ENCODE data around the gene MRPS15.

MRPS15 gene

DNA sequence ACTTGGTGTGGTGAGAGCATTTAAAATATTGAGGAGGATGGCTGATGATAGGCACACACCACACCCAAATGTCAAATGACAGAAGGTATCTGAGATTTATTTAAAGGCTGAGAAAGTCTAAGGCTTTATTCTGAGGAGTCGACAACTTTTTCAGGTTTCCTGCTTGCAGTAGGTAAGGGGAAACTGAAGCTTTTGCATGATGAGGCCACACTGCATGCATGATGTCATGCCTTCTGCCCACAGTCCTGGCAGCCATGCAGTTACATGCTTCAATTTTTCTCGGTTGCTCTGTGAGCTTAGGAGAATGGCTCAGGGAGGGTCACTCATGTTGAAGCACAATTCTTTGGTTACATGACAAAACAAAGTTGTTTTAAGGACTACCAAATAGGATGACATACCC lies 20.9 kb downstream of the MRPS15 start:
- H3K27ac ChIP-seq, result no peak overlapping the region
- no peak for TF ChIP-seq ZFX (IDR thresholded peaks at IDR 0.05; ENCODE audit: borderline replicate concordance)
- TF ChIP-seq, protein P1, sequence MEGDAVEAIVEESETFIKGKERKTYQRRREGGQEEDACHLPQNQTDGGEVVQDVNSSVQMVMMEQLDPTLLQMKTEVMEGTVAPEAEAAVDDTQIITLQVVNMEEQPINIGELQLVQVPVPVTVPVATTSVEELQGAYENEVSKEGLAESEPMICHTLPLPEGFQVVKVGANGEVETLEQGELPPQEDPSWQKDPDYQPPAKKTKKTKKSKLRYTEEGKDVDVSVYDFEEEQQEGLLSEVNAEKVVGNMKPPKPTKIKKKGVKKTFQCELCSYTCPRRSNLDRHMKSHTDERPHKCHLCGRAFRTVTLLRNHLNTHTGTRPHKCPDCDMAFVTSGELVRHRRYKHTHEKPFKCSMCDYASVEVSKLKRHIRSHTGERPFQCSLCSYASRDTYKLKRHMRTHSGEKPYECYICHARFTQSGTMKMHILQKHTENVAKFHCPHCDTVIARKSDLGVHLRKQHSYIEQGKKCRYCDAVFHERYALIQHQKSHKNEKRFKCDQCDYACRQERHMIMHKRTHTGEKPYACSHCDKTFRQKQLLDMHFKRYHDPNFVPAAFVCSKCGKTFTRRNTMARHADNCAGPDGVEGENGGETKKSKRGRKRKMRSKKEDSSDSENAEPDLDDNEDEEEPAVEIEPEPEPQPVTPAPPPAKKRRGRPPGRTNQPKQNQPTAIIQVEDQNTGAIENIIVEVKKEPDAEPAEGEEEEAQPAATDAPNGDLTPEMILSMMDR (IDR thresholded peaks at IDR 0.05), result no peak

DNA sequence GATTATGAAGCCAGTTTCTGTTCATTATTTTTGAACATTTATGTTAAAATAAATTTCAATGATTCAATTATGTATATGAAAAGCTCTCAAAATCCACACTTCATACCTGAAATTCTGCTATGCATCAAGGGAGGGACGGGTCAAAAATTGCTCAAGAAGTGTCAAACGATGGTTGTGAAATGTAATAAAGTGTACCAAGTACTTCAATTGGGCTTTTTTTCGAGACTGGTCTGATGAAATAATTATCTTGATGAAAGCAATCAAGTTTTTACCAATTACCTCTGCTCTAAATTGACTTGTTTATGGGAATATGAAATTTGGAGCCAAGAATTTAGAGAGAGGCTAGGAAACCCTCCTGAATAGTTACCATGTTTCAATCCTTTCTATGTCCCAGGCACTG lies 21.8 kb downstream of the MRPS15 start:
- no peak overlapping the region for H3K27ac ChIP-seq
- TF ChIP-seq, protein P1 (IDR thresholded peaks at IDR 0.05), result no peak
- TF ChIP-seq ZFX (IDR thresholded peaks at IDR 0.05; ENCODE audit: borderline replicate concordance), result no peak

DNA sequence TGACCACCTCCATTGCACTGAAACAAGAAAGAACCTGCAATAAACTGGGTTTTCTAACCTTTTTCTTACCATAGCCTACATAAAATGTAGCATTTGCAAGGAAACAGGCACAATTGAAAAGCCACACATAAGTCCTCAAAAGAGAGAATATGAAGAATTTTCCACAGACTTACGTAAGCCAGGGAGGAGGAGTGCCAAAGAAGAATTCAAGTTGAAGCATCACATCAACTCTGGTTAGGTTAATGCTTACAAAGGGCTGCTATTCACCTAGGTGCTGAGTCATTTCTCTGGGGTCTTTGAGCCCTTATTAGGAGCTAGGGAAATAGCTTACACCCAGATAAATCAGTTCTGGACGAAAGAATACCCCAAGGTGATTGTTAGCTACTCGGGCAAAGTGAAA lies 23.5 kb downstream of the MRPS15 start:
- H3K27ac ChIP-seq, result no peak overlapping the region
- no peak for TF ChIP-seq ZFX (IDR thresholded peaks at IDR 0.05; ENCODE audit: borderline replicate concordance)
- TF ChIP-seq, protein P1 (IDR thresholded peaks at IDR 0.05), result no peak

DNA sequence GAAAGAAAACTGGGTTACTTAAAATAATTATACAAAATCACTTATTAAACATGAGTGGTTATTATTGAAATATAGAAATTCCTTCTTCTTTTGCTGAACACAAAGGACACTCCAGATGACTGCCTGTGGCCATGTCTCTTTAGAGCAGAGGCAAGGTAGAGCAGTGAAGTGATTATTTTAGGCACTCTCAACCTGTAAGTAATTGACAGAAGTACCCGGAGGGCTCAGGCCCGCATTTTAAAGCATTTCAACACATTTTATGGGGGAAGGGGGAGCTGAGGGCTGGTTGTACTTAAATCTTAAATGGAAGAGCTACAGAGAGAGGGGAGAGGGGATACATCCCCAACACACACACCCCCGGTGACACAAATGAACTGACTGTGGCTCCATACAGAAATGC lies 24.1 kb downstream of the MRPS15 start:
- TF ChIP-seq, protein P1 (IDR thresholded peaks at IDR 0.05), result no peak
- H3K27ac ChIP-seq, result no peak overlapping the region

DNA sequence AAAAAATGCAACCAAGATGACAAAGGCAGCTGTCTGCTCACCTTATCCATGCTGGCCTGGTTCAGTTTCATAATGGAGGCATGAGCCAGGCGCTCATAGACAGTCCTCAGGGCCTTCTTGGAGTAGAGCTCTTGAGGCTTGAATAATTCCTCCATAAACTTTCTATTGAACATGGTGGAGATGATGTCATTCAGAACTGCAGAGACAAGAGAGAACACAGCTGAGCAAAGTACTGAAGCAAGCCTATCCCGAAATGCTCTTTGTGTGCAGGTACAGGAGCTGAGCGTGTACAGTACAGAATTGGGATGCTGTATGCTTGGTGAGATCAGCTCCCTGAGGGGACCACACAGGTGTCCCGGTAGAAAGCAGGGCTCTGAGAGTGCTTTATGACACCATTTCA lies 25.5 kb downstream of the MRPS15 start:
- no peak overlapping the region for H3K27ac ChIP-seq
- TF ChIP-seq ZFX (IDR thresholded peaks at IDR 0.05; ENCODE audit: borderline replicate concordance), result no peak
- TF ChIP-seq, protein P1 (IDR thresholded peaks at IDR 0.05), result no peak

DNA sequence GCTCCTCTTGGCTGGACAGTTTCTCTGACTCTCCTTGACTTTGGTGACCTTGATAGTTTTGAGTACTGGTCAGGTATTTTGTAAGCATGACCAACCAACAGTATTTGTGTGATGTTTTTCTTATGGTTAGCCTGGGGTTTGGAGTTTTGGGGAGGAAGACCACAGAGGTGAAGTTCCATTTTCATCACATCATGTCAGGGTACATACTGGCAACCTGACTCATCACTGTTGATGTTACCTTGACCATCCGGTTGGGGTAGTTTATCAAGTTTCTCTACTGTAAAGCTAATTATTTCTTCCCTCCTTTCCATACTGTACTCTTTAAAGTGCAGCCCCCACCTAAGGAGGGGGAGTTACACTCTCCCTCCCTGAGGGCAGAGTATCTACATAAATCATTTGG lies 27.4 kb downstream of the MRPS15 start:
- peak overlapping the region; percentile 18; the same call in 1 of the 2 replicates for H3K27ac ChIP-seq
- TF ChIP-seq, protein P1 (IDR thresholded peaks at IDR 0.05), result no peak
- TF ChIP-seq ZFX (IDR thresholded peaks at IDR 0.05; ENCODE audit: borderline replicate concordance), result no peak

DNA sequence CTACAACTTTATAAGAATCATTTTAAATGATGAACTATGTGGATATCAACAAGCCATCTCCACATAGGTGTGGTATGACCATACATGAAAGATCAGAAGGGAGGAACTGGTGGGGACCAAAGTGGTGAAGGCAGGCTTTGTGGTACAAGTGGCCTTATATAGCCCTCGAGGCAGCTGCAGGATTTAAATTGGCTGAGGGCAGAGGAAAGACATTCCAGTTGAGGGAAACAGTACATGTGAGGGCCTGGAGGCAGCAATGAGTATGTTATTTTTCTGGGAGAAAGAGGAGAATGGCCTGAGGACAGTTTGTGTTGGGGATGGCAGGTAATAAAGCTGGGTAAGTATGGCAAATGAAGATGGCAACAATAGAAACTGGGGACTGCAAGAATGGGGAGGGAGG lies 31.1 kb downstream of the MRPS15 start:
- H3K27ac ChIP-seq, result peak overlapping the region; percentile 65
- TF ChIP-seq, protein P1 (IDR thresholded peaks at IDR 0.05), result no peak

All from 22Rv1 (cell line).